Effector memory CD4-positive, alpha-beta T cell (primary cell): ENCODE data around the gene USP14.

Experiments
- DNase-seq, 3 donors: peaks; one replicate each; pipeline ENCODE4 v3.0.0-alpha.2; 2020
- H3K27ac ChIP-seq: 2 replicates; pipeline ENCODE4 v1.7.0; 2013; ENCODE audit warnings: mild to moderate bottlenecking, low read length, moderate library complexity; ENCODE audit not compliant: insufficient read depth, poor library complexity, severe bottlenecking
- H3K27me3 ChIP-seq: replicated peaks from 2 replicates; pipeline ENCODE4 v1.7.0; 2013; ENCODE audit warnings: mild to moderate bottlenecking, low read length; ENCODE audit not compliant: insufficient read depth, control insufficient read depth, poor library complexity, severe bottlenecking
- H3K36me3 ChIP-seq: 2 replicates; pipeline ENCODE4 v1.7.0; 2013; ENCODE audit warnings: mild to moderate bottlenecking, low read length, moderate library complexity; ENCODE audit not compliant: control insufficient read depth, insufficient read depth
- H3K4me1 ChIP-seq: 2 replicates; pipeline ENCODE4 v1.7.0; 2013; ENCODE audit warnings: low read length, mild to moderate bottlenecking; ENCODE audit not compliant: control insufficient read depth, insufficient read depth, poor library complexity, severe bottlenecking
- H3K4me3 ChIP-seq: 2 replicates; pipeline ENCODE4 v1.7.0; 2013; ENCODE audit warnings: low read length, low read depth, mild to moderate bottlenecking; ENCODE audit not compliant: insufficient read depth, poor library complexity, severe bottlenecking
- H3K9me3 ChIP-seq: 2 replicates; pipeline ENCODE4 v1.7.0; 2013; ENCODE audit warnings: mild to moderate bottlenecking, low read length, moderate library complexity; ENCODE audit not compliant: control insufficient read depth

Gene USP14

GRCh38 chr18:251572-251971 is 93.2 kb downstream of the USP14 start:
- Histone ChIP-seq H3K4me3 (no peak overlapping the region), H3K9me3 (no peaks in the 10 kb centered on the region), H3K4me1 (no peaks in the 10 kb centered on the region), H3K36me3 (peaks cover 86% of the 10 kb centered on the region), H3K27ac (no peak overlapping the region), H3K27me3 (no peaks in the 10 kb centered on the region)
- no peak for DNase-seq

DNA sequence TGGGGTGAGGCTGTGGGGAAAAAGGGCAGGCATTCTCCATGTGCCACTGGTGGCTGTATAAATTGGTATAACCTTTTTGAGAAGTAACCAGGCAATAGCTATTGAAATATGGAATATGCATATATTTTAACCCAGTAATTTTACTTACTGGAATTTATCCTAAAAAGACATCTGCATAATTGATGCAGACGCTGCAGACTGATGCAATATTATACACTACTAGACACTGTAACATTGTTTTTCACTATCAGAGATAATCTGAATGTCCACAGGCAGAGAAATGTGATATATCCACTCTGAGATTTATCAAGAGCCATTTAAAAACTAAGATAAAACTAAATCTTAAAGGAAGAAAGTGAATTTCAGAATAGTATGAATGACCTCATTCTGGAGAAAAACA is 94.8 kb downstream of the USP14 start:
- DNase-seq, result no peak
- Histone ChIP-seq H3K27ac (no peak overlapping the region), H3K4me1 (no peaks in the 10 kb centered on the region), H3K36me3 (peaks cover 85% of the 10 kb centered on the region), H3K27me3 (no peaks in the 10 kb centered on the region), H3K9me3 (no peaks in the 10 kb centered on the region), H3K4me3 (no peak overlapping the region)

GRCh38 chr18:255171-255570 is 96.8 kb downstream of the USP14 start:
- no peaks in the 10 kb centered on the region for H3K27me3 ChIP-seq
- no peak overlapping the region for H3K4me3 ChIP-seq
- DNase-seq, result no peak
- no peak overlapping the region for H3K27ac ChIP-seq
- H3K9me3 ChIP-seq, result no peaks in the 10 kb centered on the region
- H3K4me1 ChIP-seq, result no peaks in the 10 kb centered on the region
- peaks cover 79% of the 10 kb centered on the region for H3K36me3 ChIP-seq

- H3K36me3 ChIP-seq, result peaks cover 54% of the 10 kb centered on the region
Observed at GRCh38 chr18:260547-260946, 102.2 kb downstream of the USP14 start.

GRCh38 chr18:261398-262073 is 103.2 kb downstream of the USP14 start:
- no peak for DNase-seq
- Histone ChIP-seq H3K9me3 (no peaks in the 10 kb centered on the region), H3K27ac (no peak overlapping the region), H3K36me3 (peaks cover 44% of the 10 kb centered on the region), H3K4me3 (no peak overlapping the region), H3K4me1 (no peaks in the 10 kb centered on the region), H3K27me3 (no peaks in the 10 kb centered on the region)

More at GRCh38 chr18:260547-260946, 102.2 kb downstream of the USP14 start:
- H3K4me3 ChIP-seq, result no peak overlapping the region
- H3K27ac ChIP-seq, result no peak overlapping the region
- DNase-seq, result no peak
- H3K9me3 ChIP-seq, result no peaks in the 10 kb centered on the region
- H3K27me3 ChIP-seq, result no peaks in the 10 kb centered on the region
- H3K4me1 ChIP-seq, result no peaks in the 10 kb centered on the region
